Activated CD4-positive, CD25-positive, alpha-beta regulatory T cell treated with anti-CD3 and anti-CD28 coated beads, Interleukin-2, amount 50 U/mL, for 72 hours (primary cell): ENCODE data around the gene SEC14L5.

Experiments used
- DNase-seq: peaks from one replicate; pipeline ENCODE4 v3.0.0; 2021

SEC14L5 gene

DNA sequence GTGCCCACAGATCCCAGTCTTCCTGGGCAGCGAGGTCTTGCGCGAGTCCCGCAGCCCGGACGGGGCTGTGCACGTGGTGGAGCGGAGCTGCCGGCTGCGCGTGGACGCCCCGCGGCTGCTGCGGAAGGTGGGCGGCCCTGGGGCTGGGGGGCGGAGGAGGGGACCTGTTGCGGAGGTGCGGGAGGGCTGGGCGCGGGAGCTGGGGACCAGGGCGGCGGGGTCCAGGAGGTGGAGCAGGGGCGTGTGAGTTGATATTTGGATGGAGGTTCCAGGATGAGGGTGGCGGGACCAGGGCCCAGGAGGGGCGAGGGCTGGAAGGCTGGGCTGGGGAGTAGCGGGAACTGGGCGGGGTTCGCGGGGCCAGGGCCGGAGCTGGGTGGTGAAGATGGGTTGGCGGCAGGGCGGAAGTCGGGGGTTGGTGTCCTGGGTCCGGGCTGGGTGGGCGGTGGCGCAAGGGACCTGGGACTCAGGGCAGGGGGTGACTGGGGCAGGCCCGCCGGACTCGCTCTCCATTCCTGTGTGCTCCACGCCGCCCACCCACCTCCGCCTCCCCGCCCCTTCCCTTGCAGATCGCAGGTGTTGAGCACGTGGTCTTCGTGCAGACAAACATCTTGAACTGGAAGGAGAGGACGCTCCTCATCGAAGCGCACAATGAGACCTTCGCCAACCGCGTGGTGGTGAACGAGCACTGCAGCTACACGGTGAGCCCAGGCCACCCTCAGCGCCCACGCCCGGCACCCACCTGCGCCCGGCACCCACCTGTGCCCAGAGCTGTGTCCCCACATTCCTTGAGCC, 29.6 kb downstream of the SEC14L5 start:
- no peak for DNase-seq

DNA sequence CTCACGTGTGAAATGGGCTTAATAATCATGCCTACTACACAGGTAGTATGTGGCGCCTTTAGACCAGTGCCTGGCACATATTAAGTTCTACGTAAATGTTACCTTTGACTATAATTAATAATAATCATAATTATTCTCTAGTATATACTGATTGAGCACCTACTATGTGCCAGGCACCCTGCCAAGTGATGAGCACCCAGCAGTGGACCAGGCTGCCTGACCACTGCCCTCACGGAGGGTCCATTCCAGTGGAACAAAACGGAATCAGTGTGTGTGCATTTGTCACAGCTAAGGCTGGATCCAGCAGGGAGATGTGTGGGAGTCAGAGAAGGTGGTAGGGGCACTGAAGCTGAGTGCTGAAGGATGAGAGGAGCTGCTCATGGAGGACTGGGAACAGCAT, 30.5 kb downstream of the SEC14L5 start:
- no peak for DNase-seq

DNA sequence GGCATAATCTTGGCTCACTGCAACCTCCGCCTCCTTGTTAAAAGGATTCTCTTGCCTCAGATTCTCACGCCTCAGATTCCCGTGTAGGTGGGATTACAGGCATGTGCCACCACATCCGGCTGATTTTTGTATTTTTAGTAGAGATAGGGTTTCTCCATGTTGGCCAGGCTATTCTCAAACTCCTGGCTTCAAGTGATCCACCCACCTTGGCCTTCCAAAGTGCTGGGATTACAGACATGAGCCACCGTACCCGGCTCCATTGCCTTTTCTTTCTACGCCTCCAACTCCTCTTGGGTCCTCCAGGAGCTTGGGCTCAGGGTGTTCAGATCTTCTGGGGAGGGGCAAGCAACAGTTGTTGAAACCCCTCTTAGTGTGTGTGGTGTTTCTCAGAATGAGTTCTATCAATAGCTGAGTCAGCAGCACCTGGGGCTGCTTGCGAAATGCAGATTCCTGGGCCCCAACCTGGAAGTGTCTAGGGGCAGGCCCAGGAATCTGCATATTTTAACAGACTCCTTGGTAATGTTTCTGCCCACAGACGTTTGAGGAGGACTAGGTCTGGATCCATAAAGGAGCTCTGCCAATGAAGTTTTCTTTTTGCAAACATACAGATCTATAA, 31.4 kb downstream of the SEC14L5 start:
- no peak for DNase-seq

DNA sequence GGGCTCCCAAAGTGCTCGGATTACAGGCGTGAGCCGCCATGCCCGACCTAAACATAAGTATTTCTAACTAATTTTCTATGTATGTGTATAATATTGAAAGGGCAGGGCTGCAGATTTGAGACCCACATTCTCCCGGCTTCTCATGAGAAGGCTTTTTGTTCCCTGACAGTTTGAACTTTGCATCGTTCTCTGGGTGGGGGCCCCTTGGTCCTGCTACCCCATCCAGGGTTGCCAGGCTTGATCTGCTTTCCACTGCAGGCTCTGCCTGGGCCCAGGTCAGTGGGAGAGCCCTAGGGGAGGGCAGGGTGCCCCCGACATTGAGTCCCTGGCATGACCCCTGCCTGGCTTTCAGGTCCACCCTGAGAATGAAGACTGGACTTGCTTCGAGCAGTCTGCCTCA, 32.3 kb downstream of the SEC14L5 start:
- DNase-seq, result no peak

DNA sequence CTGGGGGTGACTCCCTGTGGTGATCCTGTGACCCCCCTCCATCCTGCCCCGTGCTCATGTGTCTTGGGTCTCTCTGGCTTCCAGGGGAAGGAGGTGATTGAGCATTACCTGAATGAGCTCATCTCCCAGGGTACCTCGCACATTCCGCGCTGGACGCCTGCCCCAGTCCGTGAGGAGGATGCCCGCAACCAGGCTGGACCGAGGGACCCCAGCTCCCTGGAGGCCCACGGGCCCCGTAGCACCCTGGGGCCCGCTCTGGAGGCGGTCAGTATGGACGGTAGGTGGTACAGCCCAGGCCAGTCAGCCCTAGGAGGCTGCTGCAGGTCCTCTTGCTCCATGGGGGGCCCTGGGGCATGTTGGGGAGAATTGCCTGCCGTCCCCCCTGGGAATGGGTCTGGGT, 33.6 kb downstream of the SEC14L5 start:
- DNase-seq, result no peak

DNA sequence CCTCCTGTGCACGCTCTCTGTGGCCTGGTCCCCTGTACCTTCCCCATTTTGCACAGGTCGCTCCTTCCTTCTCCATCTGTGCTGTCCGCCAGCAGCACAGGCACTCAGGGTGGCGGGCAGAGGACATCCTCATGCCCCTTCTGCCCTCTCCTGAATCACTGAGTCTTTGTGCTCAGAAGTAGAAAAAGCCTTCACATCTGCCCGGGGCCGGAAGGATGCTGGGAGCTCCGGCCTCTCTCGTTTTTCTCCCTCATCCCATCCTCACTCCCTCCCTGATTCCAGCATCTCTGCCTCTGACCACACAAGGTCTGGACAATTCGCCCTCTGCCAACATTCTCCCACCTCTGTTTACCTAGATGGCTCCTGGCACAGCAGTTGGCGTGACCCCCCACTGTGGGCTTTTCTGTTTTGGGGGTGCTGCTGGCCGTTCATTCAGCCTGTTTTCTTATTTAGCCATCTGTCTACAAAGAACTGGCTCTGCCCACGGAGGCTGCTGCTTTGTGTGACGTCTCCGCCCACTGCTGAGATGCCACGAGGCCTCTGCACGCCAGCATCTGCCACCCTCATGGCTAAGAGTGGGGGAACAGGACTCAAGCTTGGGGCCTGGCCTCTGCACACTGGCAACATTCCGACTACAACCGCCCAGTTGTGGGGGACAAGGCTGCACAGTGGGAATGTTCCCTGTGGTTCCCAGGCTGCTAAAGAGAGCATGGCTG, 36.7 kb downstream of the SEC14L5 start:
- no peak for DNase-seq

DNA sequence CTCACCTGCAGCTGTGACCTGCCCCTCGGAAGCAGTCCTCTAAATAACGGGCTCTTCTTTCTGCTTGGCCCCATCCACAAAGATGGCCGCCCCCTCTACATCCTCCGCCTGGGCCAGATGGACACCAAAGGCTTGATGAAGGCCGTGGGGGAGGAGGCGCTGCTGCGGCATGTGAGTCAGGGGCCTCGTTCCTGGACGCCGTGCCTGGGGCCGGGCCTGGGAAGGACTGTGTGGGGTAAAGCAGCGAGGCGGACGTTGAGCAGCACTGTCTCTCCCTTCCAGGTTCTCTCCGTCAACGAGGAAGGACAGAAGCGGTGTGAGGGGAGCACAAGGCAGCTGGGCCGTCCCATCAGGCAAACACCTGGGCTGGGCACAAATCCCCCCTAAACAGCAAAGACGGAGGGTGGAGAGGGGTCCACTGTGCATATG, 42.5 kb downstream of the SEC14L5 start:
- DNase-seq, result no peak

DNA sequence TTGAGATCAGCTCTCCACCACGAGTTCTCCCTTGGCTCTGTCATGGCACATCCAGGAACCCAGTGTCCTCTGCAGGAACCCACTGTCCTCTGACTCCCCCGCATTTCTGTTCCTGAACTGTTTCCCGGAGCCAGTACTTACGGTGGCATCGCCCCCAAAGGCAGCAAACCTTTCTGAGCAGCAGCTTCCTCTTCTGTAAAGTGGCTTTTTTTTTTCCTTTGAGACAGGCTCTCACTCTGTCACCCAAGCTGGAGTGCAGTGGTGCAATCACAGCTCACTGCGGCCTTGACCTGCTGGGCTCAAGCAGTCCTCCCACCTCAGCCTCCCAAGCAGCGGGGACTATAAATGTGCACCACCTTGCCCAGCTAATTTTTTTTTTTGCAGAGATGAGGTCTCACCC, 43.4 kb downstream of the SEC14L5 start:
- DNase-seq, result no peak

DNA sequence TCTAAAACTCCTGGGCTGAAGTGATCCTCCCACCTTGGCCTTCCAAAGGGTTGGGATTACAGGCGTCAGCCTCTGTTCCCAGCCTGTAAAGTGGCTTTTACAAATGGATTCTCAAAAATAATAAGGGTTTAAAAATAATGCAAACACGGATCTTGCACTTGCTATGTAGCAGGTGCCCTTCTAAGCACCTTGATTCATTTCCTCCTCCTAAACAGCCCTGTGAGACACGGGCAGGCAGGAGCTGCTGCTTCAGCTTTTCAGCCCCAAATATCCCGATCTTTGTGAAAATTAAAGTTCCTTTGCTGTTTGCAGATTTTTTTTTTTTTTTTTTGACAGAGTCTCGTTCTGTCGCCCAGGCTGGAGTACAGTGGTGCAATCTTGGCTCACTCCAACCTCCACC, 43.9 kb downstream of the SEC14L5 start:
- no peak for DNase-seq

DNA sequence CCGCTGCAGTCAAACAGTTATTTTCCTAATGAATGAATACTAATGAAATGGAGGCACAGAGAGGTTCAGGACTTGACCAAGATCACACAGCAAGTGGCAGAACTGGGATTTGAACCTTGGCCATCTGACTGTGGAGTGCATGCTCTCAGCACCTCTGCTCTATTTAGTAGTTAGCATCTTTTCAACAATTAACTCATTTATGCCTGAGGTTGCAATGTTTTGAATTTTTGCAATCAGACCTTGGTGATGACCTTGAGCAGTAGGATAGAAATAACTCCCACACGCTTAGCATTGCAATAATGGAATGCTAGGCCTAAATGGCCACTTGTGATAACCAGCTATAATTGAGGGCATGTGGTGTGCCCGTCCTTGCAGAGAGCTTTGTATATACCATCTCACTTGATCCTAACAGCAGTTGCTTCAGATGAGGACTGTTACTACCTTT, 44.6 kb downstream of the SEC14L5 start:
- no peak for DNase-seq

DNA sequence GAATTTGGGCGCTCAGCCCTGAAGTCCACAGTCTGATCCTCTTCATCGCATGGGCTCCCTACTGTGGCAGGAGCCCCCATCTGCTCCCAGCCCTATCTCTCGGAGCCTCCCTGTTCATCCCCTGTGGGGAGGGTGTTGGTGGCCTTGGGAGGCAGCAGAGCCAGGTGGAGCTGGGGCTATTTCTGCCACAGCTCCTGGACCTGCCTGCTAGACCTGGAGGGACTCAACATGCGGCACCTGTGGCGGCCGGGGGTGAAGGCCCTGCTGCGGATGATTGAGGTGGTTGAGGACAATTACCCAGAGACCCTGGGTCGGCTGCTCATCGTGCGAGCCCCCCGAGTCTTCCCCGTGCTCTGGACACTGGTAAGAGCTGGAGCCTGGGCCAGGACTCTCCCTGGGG, 45.1 kb downstream of the SEC14L5 start:
- no peak for DNase-seq

DNA sequence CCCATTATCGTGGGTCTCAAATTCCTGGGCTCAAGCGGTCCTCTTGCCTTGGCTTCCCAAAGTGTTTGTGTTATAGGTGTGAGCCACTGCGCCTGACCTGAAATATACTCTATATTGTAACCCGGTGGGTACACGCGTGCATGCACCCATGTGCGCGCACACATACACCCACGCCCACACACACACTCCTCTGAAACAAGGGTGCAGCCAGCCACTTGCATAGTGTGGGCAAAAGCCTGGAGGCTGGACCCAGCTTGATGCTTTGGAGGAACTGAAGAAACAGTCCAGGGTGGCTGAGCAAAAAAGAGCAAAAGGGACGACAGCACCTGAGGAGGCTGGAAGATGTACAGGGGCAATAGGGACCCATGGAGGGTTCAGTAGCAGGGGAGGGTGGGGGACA, 45.7 kb downstream of the SEC14L5 start:
- DNase-seq, result no peak

DNA sequence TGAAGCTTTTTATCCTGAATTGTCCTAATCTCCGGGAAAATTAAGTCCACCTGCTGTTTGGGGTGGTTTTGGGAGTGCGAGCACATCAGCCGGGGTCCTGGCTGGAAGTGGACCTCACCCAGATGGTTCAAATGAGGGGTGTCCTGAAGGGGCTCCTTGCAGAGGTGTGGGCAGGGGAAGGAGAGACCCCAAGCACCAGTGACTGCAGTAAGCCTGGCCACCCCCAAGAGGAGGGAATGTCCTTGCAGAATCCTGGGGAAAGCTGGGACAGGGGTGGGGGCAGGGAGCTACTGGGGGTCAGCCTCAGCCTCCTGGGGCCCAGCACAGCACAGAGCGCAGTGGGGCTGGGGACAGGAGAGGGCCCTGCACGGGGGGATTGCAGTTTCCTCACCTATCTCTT, 46.2 kb downstream of the SEC14L5 start:
- no peak for DNase-seq

DNA sequence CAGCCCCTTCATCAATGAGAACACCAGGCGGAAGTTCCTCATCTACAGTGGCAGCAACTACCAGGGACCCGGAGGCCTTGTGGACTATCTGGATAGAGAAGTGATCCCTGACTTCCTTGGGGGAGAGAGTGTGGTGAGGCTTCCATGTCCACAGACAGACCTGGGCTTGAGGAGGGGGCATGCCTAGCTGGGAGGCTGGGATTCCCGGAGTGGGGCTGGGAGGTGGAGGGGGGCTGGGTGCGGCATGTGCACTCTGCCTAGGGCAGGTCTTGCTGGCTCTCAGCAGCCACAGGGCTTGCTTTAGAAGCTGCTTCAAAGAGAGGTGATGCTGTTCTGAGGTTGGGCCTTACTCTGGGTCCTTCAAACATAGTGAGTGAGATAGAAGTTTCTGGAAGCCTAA, 47.8 kb downstream of the SEC14L5 start:
- no peak for DNase-seq

DNA sequence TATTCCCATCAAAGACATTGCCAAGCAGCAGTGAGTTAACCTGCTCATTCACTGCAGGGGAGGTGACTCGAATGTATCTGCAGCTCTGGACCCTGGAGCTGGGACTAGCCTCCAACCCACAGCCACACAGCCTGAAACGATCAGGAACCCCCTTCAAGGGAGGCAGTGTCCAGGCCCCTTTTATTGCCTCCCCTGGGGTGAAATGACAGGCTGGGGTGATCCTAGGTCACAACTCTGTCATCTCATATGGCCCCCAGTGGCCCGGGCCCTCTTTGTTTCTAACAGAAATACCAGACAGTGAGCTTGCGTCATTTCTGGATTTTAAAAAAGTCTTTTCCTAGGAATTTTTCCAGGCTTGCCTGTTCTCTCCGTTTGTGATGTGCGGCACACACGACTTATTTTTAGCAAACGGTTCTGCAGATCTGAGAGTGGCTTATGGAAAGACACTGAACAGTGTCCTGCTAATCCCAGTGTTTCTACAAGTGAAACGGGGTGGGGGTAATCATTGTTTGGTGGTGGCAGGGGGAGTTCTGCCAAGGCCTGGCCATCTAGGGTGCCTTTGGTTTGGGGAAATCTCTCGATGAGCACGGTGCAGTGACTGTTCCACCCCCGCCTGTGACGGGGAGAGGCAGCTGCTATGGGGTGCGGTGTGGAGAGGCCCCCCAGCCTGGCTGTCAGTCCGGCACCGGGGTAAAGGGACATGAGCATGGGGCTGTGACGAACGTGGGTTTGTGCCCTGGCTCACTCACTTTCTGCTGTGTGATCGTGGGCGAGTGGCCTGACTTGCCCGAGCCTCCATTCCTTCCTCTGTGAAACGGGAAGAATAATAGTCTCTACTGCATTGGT, 48.4 kb downstream of the SEC14L5 start:
- no peak for DNase-seq

DNA sequence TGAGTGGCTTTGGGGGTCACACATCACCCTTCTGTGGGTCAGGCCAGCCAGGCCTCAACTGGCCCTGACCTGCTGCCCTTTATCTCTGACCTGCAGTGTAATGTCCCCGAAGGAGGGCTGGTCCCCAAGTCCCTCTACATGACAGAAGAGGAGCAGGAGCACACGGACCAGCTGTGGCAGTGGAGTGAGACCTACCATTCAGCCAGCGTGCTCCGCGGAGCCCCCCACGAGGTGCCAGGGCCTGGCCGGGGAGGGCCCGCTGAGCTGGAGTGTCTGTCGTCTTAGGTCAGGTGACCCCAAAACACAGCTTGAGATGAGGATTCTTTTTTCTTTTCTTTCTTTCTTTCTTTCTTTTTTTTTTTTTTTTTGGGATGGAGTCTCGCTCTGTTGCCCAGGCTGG, 49.1 kb downstream of the SEC14L5 start:
- DNase-seq, result no peak

DNA sequence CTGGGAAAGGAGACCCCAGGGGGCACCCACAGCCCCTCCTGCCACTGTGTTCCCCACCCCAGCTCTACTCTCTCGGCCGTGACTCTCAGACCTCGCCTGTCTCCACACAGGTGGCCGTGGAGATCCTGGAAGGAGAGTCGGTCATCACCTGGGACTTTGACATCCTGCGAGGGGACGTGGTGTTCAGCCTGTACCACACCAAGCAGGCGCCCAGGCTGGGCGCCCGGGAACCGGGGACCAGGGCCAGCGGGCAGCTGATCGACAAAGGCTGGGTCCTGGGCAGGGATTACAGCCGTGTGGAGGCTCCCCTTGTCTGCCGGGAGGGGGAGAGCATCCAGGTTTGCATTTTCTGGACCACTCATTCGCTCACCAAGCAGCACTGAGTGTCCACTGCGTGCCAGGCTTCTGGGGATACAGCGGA, 50.2 kb downstream of the SEC14L5 start:
- DNase-seq, result no peak

DNA sequence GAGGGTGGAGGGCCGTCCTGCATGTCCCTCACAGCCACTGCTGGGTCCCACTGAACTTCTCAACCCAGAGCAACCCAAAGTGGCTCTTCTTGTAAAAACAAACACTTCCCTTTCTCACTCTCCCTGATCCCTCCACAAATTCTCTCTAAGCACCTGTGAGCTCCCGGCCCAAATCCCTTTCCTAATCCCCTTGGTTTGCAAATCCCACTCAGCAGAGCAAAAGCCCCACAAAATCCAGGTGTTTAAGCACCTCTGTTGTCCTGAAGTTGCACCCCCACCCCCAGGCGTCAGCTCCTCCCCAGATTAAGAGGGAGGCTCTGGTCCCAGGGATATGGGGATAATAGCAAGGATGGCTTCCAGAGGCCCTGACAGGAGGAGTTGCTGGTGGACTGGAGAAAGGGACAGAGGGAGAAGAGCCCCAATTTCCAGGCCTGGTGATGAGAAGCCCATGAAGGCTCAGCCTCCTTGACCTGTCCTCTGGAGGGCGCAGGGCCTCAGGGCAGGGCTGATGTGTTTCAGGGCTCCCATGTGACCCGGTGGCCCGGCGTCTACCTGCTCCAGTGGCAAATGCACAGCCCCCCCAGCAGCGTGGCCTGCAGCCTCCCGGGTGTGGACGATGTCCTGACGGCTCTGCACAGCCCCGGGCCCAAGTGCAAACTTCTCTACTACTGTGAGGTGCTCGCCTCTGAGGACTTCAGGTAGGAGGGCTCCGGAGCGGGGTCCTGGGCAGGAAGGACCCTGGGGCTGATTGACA, 52.6 kb downstream of the SEC14L5 start:
- no peak for DNase-seq

DNA sequence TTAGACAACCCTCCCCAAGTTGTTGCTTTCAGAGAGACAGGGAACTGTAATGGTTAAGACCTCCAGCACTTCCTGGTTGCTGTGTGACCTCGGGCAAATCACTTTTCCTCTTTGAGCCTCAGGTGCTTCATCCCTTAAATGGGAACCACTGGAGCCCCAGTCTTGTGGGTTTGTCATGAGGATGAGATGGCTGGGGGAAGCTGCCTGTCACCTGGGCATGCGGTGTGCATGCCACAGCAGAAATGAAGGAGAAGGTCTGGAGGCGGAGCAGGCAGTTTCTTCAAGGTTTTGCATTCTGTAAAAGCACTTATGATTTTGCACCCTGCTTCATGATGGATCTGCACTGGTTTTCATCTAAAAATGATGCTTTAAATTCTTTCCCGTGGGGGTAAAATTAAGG, 53.5 kb downstream of the SEC14L5 start:
- no peak for DNase-seq

DNA sequence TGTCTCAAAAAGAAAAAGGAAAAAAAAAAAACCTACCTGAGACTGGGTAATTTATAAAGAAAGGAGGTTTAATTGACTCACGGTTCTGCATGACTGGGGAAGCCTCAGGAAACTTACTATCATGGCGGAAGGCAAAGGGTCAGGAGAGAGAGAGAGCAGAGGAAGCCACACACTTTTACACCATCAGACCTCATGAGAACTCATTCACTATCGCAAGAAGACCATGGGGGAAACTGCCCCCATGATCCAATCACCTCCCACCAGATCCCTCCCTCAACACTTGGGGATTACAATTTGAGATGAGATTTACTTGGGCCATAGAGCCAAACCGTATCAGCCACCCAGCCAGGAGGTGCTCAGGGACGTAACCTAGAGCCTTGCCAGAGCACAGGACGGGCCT, 54.8 kb downstream of the SEC14L5 start:
- DNase-seq, result no peak

DNA sequence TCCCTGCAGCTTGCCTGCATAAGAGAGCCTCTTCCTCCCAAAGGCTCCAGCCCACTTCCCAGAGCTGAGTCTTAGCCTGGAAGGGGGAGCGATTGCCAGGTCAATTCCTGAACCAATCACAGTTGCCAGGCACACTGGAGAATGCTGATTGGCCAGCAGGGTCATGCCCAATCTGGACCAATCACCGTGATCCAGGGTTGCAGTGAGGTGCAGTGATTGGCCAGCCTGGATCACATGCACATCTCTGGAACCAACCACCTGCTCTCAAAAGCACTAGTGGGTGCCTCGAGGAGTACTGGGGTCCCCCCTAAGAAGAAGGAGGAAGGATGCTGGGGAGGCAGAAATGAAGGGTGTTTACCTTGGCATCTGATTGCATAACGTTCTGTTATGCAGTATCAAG, 57.2 kb downstream of the SEC14L5 start:
- DNase-seq, result no peak

DNA sequence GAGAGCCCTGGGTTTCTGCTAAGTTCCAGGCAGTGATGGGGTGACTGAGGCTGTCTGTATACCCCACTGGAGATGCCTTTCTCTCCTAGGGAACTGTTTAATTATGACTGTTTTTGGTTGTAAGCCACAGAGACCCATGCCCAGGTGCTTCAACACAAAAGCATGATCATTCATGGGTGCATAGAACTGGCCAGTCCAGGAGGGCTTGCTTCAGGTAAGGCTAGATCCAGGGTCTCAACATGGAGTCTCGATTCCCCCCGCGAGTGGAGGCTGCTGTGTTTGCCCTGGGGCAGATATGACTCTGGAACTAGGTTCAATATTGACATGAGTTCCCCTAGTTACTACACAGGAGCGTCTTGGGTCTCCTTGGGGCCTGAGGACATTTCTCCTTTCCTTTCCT, 57.8 kb downstream of the SEC14L5 start:
- no peak for DNase-seq
